ENCODE data around the gene DMC1.
"Not testable (repeated sequence)": the region's sequence is repeated elsewhere in the genome, so short reads cannot be mapped to it uniquely, and the experiment has no call there.

The DMC1 gene

GRCh38 chr22:38497869-38498268 lies 72.1 kb downstream of the DMC1 start:
- no peak for DNase-seq (ENCODE audit: low spot score)

GRCh38 chr22:38494939-38495338 lies 75.0 kb downstream of the DMC1 start:
- DNase-seq (ENCODE audit: low spot score), result no peak

DNA sequence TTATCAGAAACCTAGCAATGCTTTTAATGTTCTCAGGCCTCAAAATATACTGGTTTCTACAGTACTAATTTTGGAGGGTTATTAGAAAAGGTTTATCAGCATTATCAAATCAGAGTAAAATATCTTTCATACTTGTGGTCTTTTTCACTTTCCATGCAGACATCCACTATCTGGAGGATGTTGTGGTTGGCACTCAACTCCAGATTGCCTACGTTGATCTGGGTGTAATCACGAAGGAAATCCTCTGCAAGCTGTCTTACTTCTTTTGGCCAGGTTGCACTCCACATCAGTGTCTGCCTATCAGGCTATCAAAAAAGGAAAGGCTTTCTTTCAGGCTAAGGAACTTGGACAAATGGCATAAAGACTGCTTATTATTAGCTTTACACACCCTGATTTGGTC lies 75.5 kb downstream of the DMC1 start:
- DNase-seq (ENCODE audit: low spot score), result no peak

DNA sequence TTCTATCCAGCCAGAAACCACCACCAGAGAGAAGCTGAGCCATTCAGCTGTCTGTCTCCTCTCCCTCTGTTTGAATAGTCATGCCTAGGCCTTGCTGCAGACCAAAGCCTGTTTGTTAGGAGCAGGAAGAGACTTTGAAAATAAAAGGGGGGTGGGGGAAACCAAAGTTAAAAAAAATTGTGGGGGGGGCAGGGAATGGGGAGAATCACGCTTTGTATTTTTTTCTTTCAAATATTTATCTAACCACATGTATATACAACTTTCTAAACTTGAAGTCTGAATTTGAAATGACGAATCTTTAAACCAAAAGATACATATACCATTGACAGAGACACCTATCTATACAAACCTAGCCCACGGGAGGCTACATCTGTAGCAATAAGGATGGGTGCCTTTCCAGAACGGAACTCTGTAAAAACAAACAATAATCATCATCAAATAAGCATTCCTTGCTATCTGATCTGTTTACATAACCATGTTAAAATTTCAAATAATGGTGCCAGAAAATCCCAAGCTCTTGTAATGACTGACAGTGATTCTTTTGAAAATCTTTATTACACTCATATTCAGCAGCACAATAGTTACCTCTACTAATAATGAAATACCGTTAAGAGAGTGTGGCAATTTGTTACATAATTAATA lies 78.2 kb downstream of the DMC1 start:
- DNase-seq (ENCODE audit: low spot score), result no peak

DNA sequence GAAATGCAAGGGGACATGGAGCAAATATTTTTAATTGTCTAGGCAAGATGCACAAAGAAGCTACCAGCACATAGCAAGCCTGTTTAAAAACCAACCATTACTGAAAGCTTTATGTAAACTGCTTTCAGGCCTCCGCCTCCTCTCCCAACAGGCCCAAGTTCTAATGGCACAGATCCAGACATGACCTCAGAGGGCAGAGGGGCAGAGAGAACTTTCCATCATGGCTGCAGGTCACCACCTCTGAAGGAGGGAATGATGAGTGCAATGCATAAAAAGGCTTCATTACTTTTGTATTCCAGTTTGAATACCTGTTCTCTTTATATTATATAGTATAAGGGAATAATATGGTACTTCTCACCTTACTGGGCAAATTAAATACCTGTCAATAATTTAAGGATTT lies 79.1 kb downstream of the DMC1 start:
- no peak for DNase-seq (ENCODE audit: low spot score)

- no peak for DNase-seq (ENCODE audit: low spot score)
Measured at GRCh38 chr22:38490475-38490874, 79.5 kb downstream of the DMC1 start.

DNA sequence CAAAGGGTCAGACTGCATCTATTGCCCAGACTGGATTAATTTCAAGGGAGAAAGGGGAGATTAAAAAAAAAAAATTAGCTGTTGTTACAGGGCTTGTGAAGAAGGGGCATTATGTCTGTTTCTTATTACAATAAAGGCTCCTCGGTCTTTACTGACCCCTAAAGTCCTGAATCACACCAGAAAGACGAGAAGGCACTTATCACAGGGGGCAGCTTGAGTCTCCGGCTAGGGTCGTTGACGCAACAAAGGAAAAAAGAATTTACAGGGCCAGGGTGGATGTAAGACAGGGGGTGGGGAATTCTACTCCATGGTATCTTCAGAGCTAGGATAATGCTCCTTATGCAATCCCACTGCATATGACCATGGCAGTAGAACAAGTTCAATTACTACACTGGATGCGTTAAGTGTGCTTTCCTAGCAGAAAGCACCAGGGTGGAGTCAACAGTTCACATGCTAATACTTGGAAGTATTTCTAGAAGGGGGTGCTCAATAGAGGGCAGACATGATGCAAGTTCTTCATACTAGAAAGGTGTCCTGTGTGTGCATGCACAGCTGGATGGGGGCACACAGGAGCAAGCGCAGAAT lies 80.3 kb downstream of the DMC1 start:
- no peak for DNase-seq (ENCODE audit: low spot score)

- no peak for DNase-seq (ENCODE audit: low spot score)
Measured at GRCh38 chr22:38489142-38489541, 80.8 kb downstream of the DMC1 start.

DNA sequence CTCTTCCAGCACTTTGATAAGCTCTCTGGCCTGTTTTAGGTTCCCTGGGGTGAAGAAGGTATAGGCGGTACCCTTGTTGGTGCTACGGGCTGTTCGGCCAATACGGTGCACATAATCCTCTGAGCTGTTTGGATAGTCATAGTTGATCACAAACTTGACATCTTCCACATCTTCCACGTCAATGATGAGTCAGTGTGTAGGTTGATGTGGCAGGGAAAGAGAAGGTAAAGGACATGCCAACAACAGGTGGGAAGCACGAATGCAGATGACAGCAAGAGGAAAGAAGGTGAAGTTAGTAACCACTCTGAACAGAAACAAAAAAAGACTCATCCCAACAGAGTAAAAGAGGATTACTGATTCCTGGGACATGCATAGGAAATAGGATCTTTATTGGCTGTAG lies 82.0 kb downstream of the DMC1 start:
- no peak for DNase-seq (ENCODE audit: low spot score)

DNA sequence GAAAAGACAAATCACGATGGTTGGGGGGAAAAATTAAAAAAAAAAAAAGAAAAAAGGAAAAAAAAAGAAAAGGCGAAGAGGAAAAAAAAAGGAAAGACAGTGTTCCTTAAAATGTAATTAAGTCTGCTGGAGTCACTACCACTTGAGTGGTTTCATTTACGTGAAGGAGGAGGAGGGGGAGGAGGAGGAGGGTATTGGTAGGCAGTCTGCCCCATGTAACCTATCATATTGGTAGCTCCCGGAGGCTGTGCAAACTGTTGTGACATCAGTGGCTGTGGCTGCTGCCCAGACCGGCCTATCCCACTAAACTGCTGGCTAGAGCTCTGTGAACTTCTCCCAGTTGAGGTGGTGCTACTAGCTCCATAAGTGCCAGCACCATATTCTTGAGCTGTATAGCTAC lies 84.2 kb downstream of the DMC1 start:
- no peak for DNase-seq (ENCODE audit: low spot score)

GRCh38 chr22:38484244-38484643 lies 85.7 kb downstream of the DMC1 start:
- DNase-seq (ENCODE audit: low spot score), result no peak

DNA sequence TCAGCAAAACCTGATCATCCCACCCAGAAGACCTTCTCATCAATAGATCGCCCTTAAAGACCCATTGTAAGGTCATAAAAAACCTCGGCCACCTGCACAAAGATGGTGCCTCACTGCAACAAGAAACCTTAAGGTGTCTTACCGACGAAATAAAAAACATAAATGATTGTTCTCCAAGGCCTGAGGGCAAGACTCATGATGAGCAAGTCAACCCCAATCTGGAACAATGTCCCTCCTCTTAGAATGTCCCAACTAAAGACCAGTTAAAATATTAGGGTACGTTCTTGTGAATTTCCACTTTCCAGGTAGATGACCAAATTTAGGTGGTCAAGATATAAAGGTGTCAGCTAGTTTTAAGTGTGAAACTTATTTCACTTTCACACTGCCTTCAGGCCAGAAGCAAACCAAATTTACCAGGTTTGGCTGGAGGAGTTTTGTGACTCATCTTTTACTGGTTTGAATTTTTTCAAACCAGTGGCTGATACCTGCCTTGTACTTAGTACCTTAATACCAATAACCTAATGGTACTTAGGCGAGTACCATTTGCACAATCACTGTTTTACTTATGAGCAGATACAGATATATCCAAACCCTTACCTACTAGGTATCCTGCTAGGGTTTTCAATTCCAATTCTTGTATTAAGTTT lies 87.2 kb downstream of the DMC1 start:
- DNase-seq (ENCODE audit: low spot score), result no peak

GRCh38 chr22:38481871-38482332 lies 88.1 kb downstream of the DMC1 start:
- DNase-seq (ENCODE audit: low spot score), result no peak

DNA sequence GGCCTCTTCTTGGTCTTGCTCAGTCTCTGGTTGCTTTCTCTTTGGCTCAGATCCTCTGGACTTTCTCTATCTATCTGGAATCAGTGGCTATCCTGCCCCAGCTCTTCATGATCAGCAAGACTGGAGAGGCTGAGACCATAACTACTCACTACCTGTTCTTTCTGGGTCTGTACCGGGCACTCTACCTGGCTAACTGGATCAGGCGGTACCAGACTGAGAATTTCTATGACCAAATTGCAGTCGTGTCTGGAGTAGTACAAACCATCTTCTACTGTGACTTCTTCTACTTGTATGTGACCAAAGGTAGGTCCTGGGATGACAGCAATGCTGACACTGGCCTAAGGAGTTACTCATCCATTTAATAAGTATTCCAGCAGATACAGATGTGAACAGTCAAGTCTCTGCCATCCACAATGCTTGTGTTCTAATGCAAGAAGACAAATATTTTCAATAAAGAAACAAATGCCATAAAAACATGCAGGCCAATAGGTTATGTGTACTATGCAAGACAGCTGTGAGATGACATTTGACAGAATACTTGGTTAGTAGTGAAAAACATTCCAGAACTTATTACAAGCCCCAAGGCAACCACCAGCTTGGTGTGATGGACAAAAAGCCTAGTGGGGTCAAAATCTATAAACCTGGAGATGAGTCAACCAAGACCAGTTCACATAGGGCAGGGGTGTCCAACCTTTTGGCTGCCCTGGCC lies 88.7 kb downstream of the DMC1 start:
- DNase-seq (ENCODE audit: low spot score), result no peak

- no peak for DNase-seq (ENCODE audit: low spot score)
Measured at GRCh38 chr22:38479096-38479837, 90.7 kb downstream of the DMC1 start.

- DNase-seq (ENCODE audit: low spot score), result no peak
Measured at GRCh38 chr22:38477585-38477984, 92.4 kb downstream of the DMC1 start.

- DNase-seq (ENCODE audit: low spot score), result no peak
Measured at GRCh38 chr22:38474003-38474607, 95.9 kb downstream of the DMC1 start.

GRCh38 chr22:38471237-38471636 lies 98.7 kb downstream of the DMC1 start:
- DNase-seq (ENCODE audit: low spot score), result no peak

DNA sequence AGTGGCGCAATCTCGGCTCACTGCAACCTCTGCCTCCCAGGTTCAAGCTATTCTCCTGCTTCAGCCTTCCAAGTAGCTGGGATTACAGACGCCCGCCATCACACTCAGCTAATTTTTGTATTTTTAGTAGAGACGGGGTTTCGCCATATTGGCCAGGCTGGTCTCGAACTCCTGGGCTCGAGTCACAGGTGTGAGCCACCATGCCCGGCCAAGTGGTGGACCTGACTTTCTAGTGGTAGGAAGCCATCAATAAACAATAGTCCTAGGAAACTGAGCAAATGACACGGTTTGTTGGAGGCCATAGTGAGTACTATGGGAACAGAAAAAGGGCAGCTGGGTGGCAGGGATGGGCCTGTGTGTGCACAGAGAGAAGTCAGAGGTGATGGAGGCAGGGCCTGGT lies 99.8 kb downstream of the DMC1 start:
- DNase-seq (ENCODE audit: low spot score), result not testable (repeated sequence)

GRCh38 chr22:38469306-38469781 lies 100.6 kb downstream of the DMC1 start:
- DNase-seq (ENCODE audit: low spot score), result no peak
